ENCODE data around the gene FBXL7. TPM values are rescaled to one million over a fixed set of nuclear protein-coding genes. Genes with fewer than 3 reads are reported as not detected.

Gene FBXL7
- total RNA-seq, 2 experiments from 2014 or later = not detected

DNA sequence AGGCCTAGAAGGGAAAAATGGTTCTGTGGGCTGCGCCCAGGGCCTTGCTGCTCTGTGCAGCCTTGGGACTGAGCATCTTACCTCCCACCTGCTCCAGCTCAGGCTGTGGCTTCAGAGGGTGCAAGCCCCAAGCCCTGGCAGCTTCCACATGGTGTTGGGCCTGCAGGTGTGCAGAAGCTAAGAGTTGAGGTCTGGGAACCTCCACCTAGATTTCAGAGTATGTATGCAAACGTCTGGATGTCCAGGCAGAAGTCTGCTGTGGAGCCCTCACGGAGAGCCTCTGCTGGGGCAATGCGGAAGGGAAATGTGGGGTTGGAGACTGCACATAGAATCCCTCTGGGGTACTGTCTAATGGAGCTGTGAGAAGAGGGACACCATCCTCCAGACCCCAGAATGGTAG lies 36.0 kb downstream of the FBXL7 start:
- Mint-ChIP-seq H3K9me3 (peaks cover 5% of the 10 kb centered on the region), H3K4me1 (no peaks in the 10 kb centered on the region), H3K27me3 (no peaks in the 10 kb centered on the region), H3K4me3 (no peak overlapping the region), H3K27ac (no peak overlapping the region), H3K36me3 (no peaks in the 10 kb centered on the region)
- ATAC-seq (ENCODE audit: low read depth) = no peak
- POLR2A ChIA-PET = no interaction called here
- no peak for DNase-seq

DNA sequence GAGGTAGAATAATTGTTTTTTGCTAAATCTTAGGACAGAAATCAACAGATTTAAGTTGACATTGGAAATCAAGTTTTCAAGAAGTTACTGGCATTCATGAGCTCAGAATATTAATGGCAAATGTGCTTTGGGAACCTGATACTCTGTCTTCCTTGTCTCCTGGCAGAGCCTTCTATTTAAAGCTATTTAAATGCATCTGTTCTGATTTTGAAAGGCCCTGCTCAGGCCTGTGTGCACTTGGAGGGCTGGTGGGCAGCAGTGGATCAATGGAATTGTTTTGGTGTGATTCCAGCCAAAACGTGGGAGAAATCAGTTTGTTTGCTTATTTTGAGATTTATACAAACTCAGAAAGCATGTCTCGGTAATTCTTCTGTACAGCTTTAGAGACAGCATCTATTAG lies 38.5 kb downstream of the FBXL7 start:
- Mint-ChIP-seq H3K27me3 (no peaks in the 10 kb centered on the region), H3K4me1 (no peaks in the 10 kb centered on the region), H3K27ac (no peak overlapping the region), H3K4me3 (no peak overlapping the region), H3K9me3 (peaks cover 3% of the 10 kb centered on the region), H3K36me3 (no peaks in the 10 kb centered on the region)
- POLR2A ChIA-PET = no interaction called here
- ATAC-seq (ENCODE audit: low read depth) = no peak
- DNase-seq = no peak

DNA sequence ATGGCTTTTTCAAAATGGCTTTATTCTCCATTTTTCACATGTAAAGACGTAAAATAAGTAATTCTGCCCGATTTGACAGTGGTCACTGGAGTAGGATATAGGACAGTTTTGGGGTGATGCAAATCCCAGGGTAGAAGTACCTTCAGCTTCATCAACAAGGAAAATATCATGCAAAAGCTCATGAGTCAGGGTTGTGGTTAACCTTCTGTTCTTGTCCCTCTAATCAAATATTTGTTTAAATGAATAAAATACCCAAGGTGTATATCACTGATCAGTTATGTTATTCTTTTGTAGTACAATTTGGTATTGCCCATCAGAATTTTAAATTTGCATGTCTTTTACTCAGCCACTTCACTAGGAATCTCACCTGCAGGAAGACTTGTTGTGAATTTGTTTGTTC lies 40.0 kb downstream of the FBXL7 start:
- Mint-ChIP-seq H3K4me1 (no peaks in the 10 kb centered on the region), H3K27me3 (no peaks in the 10 kb centered on the region), H3K4me3 (no peak overlapping the region), H3K27ac (no peak overlapping the region), H3K36me3 (no peaks in the 10 kb centered on the region), H3K9me3 (peaks cover 3% of the 10 kb centered on the region)
- DNase-seq (no peak), ATAC-seq (ENCODE audit: low read depth) (no peak)
- POLR2A ChIA-PET = no interaction called here

DNA sequence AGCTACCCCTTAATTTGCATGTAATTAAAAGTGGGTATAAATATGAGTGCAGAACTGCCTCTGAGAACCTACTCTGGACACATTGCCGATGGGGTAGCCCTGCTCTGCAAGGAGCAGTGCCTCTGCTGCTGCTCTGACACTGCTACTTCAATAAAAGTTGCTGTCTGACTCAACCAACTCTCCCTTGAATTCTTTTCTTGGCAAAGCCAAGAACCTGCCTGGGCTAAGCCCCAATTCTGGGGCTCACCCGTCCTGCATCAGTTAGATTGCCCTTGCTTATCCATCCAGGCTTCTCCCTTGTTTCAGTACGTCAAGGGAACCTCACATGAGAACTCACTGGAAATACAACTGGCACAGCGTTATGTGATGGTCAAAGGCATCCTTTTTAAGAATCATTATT lies 44.1 kb downstream of the FBXL7 start:
- H3K27me3 Mint-ChIP-seq = no peaks in the 10 kb centered on the region
- no peak overlapping the region for H3K4me3 Mint-ChIP-seq
- no peaks in the 10 kb centered on the region for H3K36me3 Mint-ChIP-seq
- H3K27ac Mint-ChIP-seq = no peak overlapping the region
- no peaks in the 10 kb centered on the region for H3K9me3 Mint-ChIP-seq
- ATAC-seq (ENCODE audit: low read depth) = no peak
- no peaks in the 10 kb centered on the region for H3K4me1 Mint-ChIP-seq
- no peak for DNase-seq
- POLR2A ChIA-PET = no interaction called here

DNA sequence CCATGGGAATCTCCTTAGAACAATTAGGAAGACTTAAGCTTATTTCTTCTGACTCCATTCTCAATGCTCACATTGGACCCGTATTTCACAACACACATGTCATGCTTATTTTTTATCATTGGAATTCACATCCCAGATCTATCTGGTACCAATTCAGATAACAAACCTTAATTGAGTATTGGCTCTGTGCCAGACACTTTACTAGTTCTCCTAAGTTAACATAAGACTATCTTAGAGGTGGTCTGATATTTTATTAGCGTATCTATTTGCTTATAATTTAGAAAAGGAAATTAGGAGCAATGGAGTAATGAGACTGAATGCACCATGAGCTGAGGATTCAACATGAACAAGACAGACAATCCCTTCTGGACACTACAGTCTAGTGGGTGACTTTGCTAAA lies 45.1 kb downstream of the FBXL7 start:
- DNase-seq (no peak), ATAC-seq (ENCODE audit: low read depth) (no peak)
- no peaks in the 10 kb centered on the region for H3K4me1 Mint-ChIP-seq
- POLR2A ChIA-PET = no interaction called here
- H3K4me3 Mint-ChIP-seq = no peak overlapping the region
- H3K27me3 Mint-ChIP-seq = no peaks in the 10 kb centered on the region
- no peaks in the 10 kb centered on the region for H3K36me3 Mint-ChIP-seq
- no peak overlapping the region for H3K27ac Mint-ChIP-seq
- no peaks in the 10 kb centered on the region for H3K9me3 Mint-ChIP-seq

DNA sequence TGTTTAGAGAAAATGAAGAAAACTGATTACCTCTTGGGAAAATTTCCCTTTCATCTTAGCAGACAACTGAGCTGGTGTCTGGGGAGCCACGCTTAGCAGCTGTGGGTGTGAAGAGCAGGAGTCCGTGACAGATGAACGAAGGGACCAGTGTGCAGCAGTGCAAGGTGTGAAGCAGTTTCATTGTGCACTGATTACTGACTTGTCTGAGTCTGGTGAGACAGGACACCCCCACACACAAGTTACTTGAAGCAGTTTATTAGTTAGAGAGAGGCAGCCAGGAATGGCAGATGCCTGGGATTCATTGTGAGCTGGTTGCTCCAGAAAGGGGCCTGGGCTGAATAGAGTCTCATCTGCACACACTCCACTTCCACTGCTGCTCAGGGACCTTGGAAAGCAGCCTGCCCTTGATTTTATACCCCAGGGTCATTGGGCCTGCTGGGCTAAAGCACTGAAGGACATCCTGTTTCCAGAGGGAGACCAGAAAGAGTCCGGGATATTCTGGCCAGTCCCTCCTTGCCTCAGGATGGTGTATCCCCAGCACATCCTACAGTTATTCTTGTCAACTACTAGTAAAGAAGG lies 47.4 kb downstream of the FBXL7 start:
- POLR2A ChIA-PET = no interaction called here
- no peak for ATAC-seq (ENCODE audit: low read depth)
- H3K4me3 Mint-ChIP-seq = no peak overlapping the region
- no peaks in the 10 kb centered on the region for H3K27me3 Mint-ChIP-seq
- peaks cover 8% of the 10 kb centered on the region for H3K9me3 Mint-ChIP-seq
- no peak overlapping the region for H3K27ac Mint-ChIP-seq
- no peak for DNase-seq
- no peaks in the 10 kb centered on the region for H3K36me3 Mint-ChIP-seq
- H3K4me1 Mint-ChIP-seq = no peaks in the 10 kb centered on the region

DNA sequence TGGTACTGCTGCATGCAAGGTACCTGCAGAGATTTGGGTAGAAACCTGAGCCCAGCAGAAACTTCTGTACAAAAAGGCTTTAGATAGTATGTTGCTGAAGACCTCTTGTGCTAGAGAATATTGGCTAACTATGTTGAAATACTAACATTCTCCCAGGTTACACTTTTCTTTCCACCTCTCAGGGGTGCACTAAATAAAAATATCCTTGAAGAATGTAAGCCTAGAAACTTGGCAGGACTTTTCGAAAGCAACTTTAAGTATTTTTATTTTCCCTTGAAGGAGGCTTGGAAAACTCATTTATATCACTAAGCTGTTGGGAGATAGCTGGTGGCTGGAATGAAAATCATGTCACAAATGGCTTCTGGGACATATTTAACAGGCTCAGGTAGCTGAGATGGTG lies 50.0 kb downstream of the FBXL7 start:
- peaks cover 9% of the 10 kb centered on the region for H3K9me3 Mint-ChIP-seq
- no peak overlapping the region for H3K4me3 Mint-ChIP-seq
- H3K36me3 Mint-ChIP-seq = no peaks in the 10 kb centered on the region
- no peak overlapping the region for H3K27ac Mint-ChIP-seq
- no peaks in the 10 kb centered on the region for H3K4me1 Mint-ChIP-seq
- ATAC-seq (ENCODE audit: low read depth) = no peak
- no peak for DNase-seq
- POLR2A ChIA-PET = no interaction called here
- H3K27me3 Mint-ChIP-seq = no peaks in the 10 kb centered on the region

DNA sequence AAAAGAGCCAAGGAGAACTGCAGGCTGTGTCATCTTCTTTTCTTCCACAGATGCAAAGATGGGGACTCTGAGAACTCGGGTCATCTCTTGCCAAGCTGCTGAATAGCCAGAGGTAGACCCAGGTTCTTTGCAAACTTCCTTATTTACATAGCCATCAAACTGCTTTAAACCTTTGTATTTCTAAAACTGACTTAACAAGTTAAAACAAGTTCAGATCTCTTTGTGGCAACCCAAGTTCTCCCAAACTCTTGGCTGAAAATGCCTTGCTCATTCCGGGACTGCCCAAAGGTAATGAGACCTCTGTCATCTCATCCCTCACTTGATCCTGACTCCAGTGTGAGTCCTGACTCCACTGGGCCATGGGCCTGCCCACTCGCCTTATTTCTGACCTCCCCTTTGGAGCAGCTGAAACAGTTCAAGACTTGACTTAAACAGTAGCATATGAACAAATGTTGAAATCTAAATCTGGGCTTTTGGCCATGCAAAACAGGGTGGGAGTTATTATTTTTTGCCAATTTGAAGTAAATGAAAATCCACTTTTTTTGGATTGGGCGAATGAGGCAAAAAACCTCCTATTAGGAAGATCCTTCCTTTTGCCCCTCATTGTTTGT lies 50.6 kb downstream of the FBXL7 start:
- ATAC-seq (ENCODE audit: low read depth) = no peak
- H3K4me1 Mint-ChIP-seq = no peaks in the 10 kb centered on the region
- H3K4me3 Mint-ChIP-seq = no peak overlapping the region
- H3K27me3 Mint-ChIP-seq = no peaks in the 10 kb centered on the region
- no peak overlapping the region for H3K27ac Mint-ChIP-seq
- POLR2A ChIA-PET = no interaction called here
- H3K36me3 Mint-ChIP-seq = no peaks in the 10 kb centered on the region
- H3K9me3 Mint-ChIP-seq = peaks cover 9% of the 10 kb centered on the region
- no peak for DNase-seq

DNA sequence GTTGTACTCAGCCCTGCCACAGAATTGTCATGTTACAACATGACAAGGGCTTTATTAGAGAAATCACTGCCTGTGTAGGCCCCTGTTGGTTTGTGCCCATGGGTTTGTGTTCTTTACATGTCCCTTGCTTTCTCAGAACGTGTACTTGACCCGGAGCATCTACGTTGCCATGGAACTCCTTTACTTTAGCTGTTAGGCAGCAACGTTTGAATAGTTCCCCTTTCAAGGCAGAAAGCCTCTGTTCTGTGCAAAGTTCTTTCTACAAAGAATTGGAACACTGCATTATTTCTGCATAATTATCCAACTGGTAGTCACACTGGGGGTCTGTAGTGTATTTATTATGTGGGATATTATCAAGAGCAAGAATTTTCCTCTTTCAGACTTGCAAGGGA lies 51.1 kb downstream of the FBXL7 start:
- POLR2A ChIA-PET = no interaction called here
- H3K4me1 Mint-ChIP-seq = no peaks in the 10 kb centered on the region
- no peak overlapping the region for H3K27ac Mint-ChIP-seq
- no peaks in the 10 kb centered on the region for H3K27me3 Mint-ChIP-seq
- no peak for DNase-seq
- peaks cover 9% of the 10 kb centered on the region for H3K9me3 Mint-ChIP-seq
- no peaks in the 10 kb centered on the region for H3K36me3 Mint-ChIP-seq
- no peak overlapping the region for H3K4me3 Mint-ChIP-seq
- ATAC-seq (ENCODE audit: low read depth) = no peak

DNA sequence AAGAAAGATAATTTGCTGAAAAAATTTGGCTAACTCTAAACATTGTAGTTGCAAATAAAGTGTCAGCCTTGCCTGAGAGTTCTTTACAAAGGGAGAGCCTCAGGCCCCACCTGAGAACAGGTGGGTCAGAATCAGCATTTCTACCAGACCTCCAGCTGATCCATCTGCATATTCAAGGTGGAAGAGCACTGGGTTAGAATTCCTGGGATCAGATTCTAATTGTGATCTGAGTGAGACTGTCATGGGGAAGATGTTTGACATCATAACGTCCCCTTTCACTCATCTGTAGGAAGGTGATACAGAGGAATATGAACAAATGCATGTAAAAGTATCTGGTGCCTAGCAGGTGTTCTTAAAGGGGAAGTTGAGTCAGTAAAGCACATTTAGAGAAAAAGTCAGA lies 54.6 kb downstream of the FBXL7 start:
- Mint-ChIP-seq H3K4me3 (no peak overlapping the region), H3K9me3 (peaks cover 9% of the 10 kb centered on the region), H3K27me3 (no peaks in the 10 kb centered on the region), H3K36me3 (no peaks in the 10 kb centered on the region), H3K4me1 (no peaks in the 10 kb centered on the region), H3K27ac (no peak overlapping the region)
- ATAC-seq (ENCODE audit: low read depth) = no peak
- POLR2A ChIA-PET = no interaction called here
- DNase-seq = no peak

DNA sequence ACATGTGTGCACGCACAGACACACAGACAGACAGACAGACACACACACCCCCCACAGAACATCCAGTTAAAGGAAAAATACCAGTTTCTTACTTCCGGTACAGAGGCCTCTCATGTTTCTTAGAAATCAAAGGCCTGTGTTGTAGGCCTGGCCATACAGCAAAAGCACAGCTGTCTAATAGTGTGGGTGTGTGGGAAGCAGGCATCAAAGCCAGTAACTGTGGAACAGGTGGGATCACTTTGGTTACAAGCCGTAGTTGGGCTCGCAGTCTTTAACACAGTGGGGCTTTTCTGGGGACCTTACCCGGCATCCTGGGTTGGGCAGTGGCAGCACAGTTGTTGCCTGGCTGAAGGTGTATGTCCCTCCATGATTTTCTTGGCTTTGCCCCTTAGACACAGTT lies 55.2 kb downstream of the FBXL7 start:
- H3K27me3 Mint-ChIP-seq = no peaks in the 10 kb centered on the region
- no peak overlapping the region for H3K27ac Mint-ChIP-seq
- no peak for ATAC-seq (ENCODE audit: low read depth)

DNA sequence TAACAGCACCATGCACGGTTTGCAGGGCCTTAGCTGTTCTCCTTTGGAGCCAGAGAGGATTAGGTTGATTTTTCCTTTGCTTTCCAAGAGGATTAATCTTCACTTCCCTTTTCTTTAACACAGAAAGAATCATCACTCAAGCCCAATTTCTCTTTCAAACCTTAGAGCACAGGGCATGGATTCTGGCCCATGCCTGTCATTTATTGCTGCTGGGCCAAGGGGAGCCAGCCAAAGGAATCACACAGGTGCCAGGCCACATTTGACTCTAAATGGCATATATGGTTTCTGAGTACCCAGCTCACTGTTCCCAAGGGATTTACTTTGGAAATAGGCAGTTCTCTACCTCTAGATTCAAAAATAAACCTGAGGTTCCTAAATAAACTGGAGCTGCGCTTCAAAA lies 58.3 kb downstream of the FBXL7 start:
- Mint-ChIP-seq H3K4me1 (no peaks in the 10 kb centered on the region), H3K9me3 (peaks cover 2% of the 10 kb centered on the region), H3K27ac (no peak overlapping the region), H3K4me3 (no peak overlapping the region), H3K27me3 (no peaks in the 10 kb centered on the region), H3K36me3 (no peaks in the 10 kb centered on the region)
- DNase-seq (no peak), ATAC-seq (ENCODE audit: low read depth) (no peak)
- POLR2A ChIA-PET = no interaction called here

More for the DNA sequence above, 55.2 kb downstream of the FBXL7 start:
- Mint-ChIP-seq H3K36me3 (no peaks in the 10 kb centered on the region), H3K4me3 (no peak overlapping the region), H3K9me3 (peaks cover 9% of the 10 kb centered on the region), H3K4me1 (no peaks in the 10 kb centered on the region)
- POLR2A ChIA-PET = no interaction called here
- no peak for DNase-seq

DNA sequence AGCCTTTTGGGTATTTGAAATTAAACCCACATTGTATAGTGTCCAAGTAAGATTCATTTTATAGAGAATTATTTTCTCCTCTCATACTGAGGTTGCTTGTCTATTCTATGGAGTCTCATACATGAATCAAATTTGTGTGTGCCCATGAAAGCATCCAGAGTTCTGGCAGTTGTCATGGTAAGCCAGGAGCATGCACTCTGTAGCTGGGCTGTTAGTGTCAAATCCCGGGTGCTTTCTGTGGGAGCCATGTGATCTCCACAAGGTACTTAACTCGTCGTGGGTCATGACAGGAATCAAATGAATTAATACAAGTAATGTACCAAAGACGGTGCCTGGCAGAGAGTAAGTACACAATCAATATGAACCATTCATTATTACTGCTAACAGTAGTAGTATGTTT lies 58.7 kb downstream of the FBXL7 start:
- no peak overlapping the region for H3K27ac Mint-ChIP-seq
- H3K9me3 Mint-ChIP-seq = peaks cover 2% of the 10 kb centered on the region
- no peak for ATAC-seq (ENCODE audit: low read depth)
- H3K27me3 Mint-ChIP-seq = no peaks in the 10 kb centered on the region
- no peaks in the 10 kb centered on the region for H3K36me3 Mint-ChIP-seq
- H3K4me1 Mint-ChIP-seq = no peaks in the 10 kb centered on the region
- POLR2A ChIA-PET = no interaction called here
- H3K4me3 Mint-ChIP-seq = no peak overlapping the region
- DNase-seq = no peak

DNA sequence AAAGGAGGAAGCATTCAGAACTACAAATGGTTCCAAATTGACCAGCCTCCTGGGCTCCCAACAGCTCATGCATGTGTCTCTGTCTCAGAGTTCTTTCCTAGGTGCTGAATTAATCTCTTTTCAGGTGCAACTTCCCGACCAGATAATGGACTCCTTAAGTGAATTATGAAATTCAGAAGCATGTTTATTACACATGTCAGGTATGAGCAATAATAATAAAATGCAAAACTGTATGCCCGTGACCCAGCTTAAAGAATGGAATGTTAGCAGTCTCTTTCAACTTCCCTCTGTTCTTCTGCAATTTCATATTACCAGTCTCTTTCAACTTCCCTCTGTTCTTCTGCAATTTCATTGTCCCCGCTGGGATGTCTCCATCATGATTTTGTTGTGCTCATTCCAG lies 60.4 kb downstream of the FBXL7 start:
- DNase-seq (no peak), ATAC-seq (ENCODE audit: low read depth) (no peak)
- H3K36me3 Mint-ChIP-seq = no peaks in the 10 kb centered on the region
- POLR2A ChIA-PET = no interaction called here
- no peaks in the 10 kb centered on the region for H3K4me1 Mint-ChIP-seq
- no peak overlapping the region for H3K4me3 Mint-ChIP-seq
- H3K9me3 Mint-ChIP-seq = peaks cover 2% of the 10 kb centered on the region
- H3K27ac Mint-ChIP-seq = no peak overlapping the region
- H3K27me3 Mint-ChIP-seq = no peaks in the 10 kb centered on the region

DNA sequence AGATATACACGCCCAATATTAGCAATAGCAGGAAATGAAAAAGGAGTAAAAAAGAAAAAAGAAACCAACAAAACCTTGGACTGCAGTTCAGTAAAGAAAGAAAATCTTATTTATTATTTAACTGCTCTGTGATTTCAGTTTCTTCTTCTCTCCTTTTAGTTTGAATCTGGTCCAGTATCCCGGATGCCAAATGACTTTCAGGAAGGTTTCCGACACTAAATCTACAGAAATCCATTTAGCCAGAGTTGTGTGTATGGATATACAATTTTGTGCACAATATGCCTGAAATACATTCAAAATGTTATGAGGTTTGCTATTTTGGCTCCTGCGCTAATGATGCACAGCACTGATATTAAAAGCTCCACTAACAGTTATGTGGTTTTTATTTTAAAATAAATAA lies 64.5 kb downstream of the FBXL7 start:
- H3K4me3 Mint-ChIP-seq = no peak overlapping the region
- H3K4me1 Mint-ChIP-seq = no peaks in the 10 kb centered on the region
- DNase-seq = no peak
- no peaks in the 10 kb centered on the region for H3K36me3 Mint-ChIP-seq
- H3K27ac Mint-ChIP-seq = no peak overlapping the region
- no peak for ATAC-seq (ENCODE audit: low read depth)
- POLR2A ChIA-PET = no interaction called here
- peaks cover 4% of the 10 kb centered on the region for H3K9me3 Mint-ChIP-seq
- H3K27me3 Mint-ChIP-seq = no peaks in the 10 kb centered on the region
